ENCODE results near the gene ZNF385A.

The ZNF385A gene

GRCh38 chr12:54358191-54358944, 26.2 kb downstream of the ZNF385A start (continued):
- TF ChIP-seq REST (tag by site-specific recombination; IDR thresholded peaks at IDR 0.05): no peak; the same call in 1 of the 2 replicates
- TF ChIP-seq PRDM1 (tag by site-specific recombination; IDR thresholded peaks at IDR 0.05): peak; percentile 99
- peak; percentile 93 for TF ChIP-seq ZNF366 (tag by site-specific recombination; conservative IDR thresholded peaks at IDR 0.05)
- TF ChIP-seq TSHZ1 (tag by site-specific recombination; IDR thresholded peaks at IDR 0.05; ENCODE audit: borderline replicate concordance): no peak
- peak; percentile 67 for TF ChIP-seq SP2 (tag by site-specific recombination; IDR thresholded peaks at IDR 0.05)
- peak; percentile 96 for TF ChIP-seq WT1 (tag by site-specific recombination; IDR thresholded peaks at IDR 0.05)
- peak; percentile 48; the same call in 1 of the 2 replicates for TF ChIP-seq ZFP37 (tag by site-specific recombination; IDR thresholded peaks at IDR 0.05)
- no peak for TF ChIP-seq ZEB2 (tag by site-specific recombination; IDR thresholded peaks at IDR 0.05)
- TF ChIP-seq ZNF580 (tag by site-specific recombination; IDR thresholded peaks at IDR 0.05): peak; percentile 55; the same call in 1 of the 2 replicates
- no peak for TF ChIP-seq ZNF626 (tag by site-specific recombination; IDR thresholded peaks at IDR 0.05)
- TF ChIP-seq ZNF248 (tag by site-specific recombination; IDR thresholded peaks at IDR 0.05): 0 out of 2 replicates have a peak, but pooled peaks have one; percentile 59
- TF ChIP-seq KLF1 (tag by site-specific recombination; IDR thresholded peaks at IDR 0.05): no peak; the same call in 1 of the 2 replicates
- no peak for TF ChIP-seq ZBTB11 (tag by site-specific recombination; conservative IDR thresholded peaks at IDR 0.05; ENCODE audit: low read depth)
- 0 out of 2 replicates have a peak, but pooled peaks have one; percentile 24 for TF ChIP-seq KLF8 (tag by site-specific recombination; IDR thresholded peaks at IDR 0.05)
- no peak for TF ChIP-seq MZF1 (tag by site-specific recombination; IDR thresholded peaks at IDR 0.05; ENCODE audit: borderline replicate concordance)
- no peak for TF ChIP-seq ZBTB17 (tag by site-specific recombination; IDR thresholded peaks at IDR 0.05)
- TF ChIP-seq ZNF561 (tag by site-specific recombination; IDR thresholded peaks at IDR 0.05; ENCODE audit: borderline replicate concordance): peak; percentile 91
- peak; percentile 81 for TF ChIP-seq GLIS1 (tag by site-specific recombination; IDR thresholded peaks at IDR 0.05)
- TF ChIP-seq ZNF335 (tag by site-specific recombination; conservative IDR thresholded peaks at IDR 0.05): peak; percentile 3; the same call in 1 of the 2 replicates
- no peak for TF ChIP-seq PRDM2 (tag by site-specific recombination; IDR thresholded peaks at IDR 0.05; ENCODE audit: borderline replicate concordance)
- TF ChIP-seq ZNF624 (tag by site-specific recombination; IDR thresholded peaks at IDR 0.05): 0 out of 2 replicates have a peak, but pooled peaks have one; percentile 22
